RCC 7860 (cell line): ENCODE results near the gene ITGA11.
"Not testable (repeated sequence)": the region's sequence is repeated elsewhere in the genome, so short reads cannot be mapped to it uniquely, and the experiment has no call there.

Experiments
- DNase-seq: peaks from one replicate; pipeline ENCODE4 v3.0.0-alpha.2; 2015; ENCODE audit warnings: low spot score
- FAIRE-seq: peaks from 2 replicates; lab custom pipeline; 2012; peaks lifted over from hg19 to GRCh38; lab: Jason Lieb, UNC

ITGA11 gene

DNA sequence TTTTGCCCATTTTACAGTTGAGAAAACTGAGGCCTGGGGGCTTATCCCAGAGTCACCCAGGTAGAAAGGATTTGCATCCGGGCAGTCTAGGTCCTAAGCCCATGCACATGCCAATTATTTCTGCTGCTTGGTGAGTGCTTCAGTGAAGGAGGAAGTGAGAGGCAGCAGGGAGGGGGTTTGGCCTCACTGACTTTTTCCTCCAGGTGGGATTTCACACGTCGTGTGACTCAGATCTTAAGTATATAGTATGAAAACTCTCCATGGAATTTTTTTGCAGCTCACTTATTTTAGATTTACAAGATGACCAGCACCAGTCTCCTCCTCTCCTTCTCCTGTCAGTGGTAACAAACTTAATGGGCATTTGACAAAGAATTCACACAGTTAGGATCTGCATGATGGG, 4.6 kb downstream of the ITGA11 start:
- FAIRE-seq (no peak), DNase-seq (no peak)

GRCh38 chr15:68426116-68426515, 5.8 kb downstream of the ITGA11 start:
- FAIRE-seq (no peak), DNase-seq (no peak)

DNA sequence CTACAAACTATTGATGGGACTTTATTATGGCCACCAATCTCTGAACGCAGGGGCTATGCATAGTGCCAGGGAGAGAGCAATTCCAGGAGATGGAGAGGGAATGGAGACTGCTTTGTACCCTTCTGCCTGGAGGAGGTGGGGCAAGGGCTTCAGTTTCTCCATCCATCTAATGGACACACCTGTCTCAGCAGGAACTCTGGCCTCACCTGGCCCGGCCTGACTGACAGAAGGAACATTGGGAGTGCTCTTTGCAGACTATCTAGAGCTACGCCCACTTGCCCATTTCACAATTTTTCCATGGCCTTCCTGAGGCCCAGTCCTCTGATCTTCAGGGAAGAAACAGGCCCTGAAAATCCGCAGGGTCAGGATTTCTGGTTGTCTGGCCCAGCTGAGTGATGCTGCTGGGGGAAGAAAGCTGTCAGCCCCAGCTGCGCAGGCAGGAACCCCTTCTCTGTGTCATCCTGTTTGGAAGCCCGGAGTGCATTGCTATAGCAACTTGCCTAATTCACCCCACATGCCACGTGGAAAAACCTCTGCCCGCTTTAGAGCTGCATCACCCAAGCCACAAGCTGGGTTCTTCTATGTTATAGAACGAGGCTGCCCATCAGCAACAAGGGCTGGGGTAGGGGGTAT, 6.4 kb downstream of the ITGA11 start:
- FAIRE-seq: no peak
- no peak for DNase-seq

- DNase-seq (no peak), FAIRE-seq (no peak)
These were observed 7.1 kb downstream of the ITGA11 start for GRCh38 chr15:68424754-68425390.

GRCh38 chr15:68423359-68424296, 8.3 kb downstream of the ITGA11 start:
- DNase-seq (no peak), FAIRE-seq (no peak)

DNA sequence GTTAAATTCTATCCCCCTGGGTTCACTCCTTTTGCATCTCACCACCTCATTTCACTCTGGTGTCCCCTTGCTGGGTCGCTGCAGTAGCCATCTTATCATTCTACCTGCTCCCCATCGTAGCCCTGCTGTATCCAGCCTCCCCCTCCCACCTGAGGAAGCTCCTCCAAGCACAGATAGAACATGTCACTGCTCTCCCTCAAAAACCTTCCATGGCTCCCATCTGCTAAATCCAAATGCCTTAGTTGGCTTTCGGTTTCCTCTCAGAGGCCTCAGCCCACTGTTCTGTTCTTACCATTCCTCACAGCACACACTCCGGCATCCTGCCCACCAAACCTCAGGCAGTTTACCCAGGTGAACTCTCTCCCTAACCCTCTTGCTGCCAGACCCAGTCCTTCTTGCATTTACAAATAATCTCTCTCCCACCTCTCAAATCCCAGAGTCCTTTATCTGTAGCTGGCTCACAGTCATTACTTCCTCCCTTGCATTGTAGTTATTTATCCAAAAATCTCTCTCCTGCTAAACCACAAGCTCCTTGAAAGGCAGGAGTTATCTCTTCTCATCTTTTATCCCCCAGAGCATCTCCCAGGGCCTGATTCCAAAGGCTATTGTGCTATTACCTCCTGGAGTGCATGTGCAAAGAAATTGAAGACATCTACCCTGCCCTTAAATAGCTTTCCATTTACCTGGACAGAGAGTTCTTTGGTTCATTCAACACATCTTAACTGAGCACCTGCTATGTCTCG, 9.4 kb downstream of the ITGA11 start:
- FAIRE-seq: not testable (repeated sequence)

DNA sequence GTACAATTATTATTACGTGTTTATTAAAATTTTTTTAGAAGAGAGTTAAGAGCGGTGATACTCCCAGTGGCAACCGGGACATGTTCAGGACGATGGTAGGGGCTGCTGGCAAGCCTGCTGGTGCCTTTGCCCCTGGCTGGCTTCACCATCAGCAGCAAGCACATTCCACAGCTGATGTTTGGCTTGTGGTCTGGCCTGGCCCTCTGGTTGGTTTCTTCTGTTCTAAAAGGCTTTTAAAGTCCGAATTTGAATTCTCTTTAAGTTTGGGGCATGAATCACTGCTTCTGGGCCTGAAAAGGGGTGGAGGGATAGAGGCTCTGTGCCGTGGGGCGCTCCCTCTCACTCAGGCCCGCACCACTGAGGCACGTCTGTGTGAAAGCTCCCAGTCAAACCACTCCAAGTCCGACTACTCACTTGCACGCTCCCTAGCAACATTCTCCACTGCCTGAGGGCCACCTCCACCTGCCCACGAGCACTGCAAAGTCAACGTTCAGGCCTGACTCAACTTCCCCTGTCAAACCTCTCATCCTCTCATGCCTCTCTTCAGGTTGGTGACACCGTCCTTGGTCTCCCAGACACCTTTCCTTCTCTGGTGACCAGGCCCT, 10.1 kb downstream of the ITGA11 start:
- DNase-seq (no peak), FAIRE-seq (no peak)

More for the DNA sequence above, 9.4 kb downstream of the ITGA11 start:
- not testable (repeated sequence) for DNase-seq

- FAIRE-seq (no peak), DNase-seq (no peak)
These were observed 10.8 kb downstream of the ITGA11 start for GRCh38 chr15:68421115-68421551.

- no peak for FAIRE-seq
- no peak for DNase-seq
These were observed 11.7 kb downstream of the ITGA11 start for GRCh38 chr15:68420186-68420684.

DNA sequence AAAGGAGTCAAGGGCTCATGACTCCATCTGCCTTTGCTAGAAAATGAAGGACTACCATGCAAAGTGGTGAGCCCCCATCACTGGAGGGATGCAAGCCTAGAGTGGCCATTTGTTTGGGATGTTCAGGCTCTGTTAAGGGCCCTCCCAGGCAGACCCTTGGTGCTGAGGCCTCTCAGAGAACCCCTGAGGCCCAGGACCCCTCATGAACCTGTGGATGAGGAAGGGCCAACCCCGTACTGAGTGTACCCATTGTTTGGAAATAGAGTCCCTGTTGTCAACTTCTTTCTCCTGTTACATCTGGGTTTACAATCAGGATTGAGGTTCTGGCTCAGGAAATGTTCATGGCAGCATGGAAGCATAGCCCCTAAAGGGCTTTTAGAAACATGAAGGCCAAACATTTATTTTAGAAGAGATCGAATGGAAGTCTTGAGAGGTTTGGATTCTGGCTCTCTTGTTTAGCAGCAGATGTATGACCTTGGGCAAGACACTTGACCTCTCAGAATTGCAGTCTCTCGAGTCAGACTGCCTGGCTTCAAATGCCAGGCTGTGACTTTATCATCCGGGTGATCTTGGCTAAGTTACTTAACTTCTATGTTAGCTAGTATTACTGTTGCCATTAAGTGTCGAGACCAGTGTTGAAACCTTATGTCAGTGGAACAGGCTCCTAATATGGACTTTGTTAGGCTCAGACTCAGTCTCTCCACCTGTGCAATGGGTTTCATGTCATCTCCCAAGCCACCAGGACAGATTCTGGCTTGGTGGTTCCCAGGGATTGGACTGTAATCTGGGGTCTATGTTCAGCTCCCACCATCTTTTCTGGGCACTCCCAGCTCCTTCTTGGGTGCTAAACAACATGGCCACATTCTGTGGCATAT, 12.4 kb downstream of the ITGA11 start:
- DNase-seq: no peak
- FAIRE-seq: no peak

DNA sequence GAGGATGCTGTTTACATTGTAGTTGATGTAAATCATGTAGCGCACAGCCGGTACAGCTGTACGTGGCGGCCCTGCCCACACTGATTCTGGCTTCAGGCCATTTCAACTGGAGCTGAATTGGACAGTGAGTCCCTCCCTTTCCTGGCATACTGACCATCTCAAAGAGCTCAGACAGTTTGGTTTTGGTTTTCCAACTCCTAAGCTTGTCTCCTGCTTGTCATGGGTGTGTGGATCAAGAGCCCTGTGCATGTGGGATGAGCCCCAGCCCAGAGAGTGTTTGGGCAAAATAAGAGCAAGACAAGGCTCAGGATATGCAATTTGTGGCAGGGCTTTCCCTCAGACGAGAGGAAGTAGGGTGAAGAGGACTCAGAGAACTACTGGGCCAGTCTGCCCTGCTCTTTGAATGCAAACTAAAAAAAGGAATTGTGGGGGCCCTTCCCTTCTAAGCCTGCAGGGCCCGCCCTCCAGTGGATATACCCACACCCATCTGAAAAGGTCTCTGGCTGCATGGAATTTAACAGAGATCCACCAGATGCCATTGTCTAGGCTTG, 13.3 kb downstream of the ITGA11 start:
- FAIRE-seq: no peak

GRCh38 chr15:68417897-68418296, 14.1 kb downstream of the ITGA11 start:
- DNase-seq: no peak
- no peak for FAIRE-seq

More for the DNA sequence above, 13.3 kb downstream of the ITGA11 start:
- DNase-seq: no peak

GRCh38 chr15:68417051-68417450, 14.9 kb downstream of the ITGA11 start:
- FAIRE-seq (no peak), DNase-seq (no peak)

- DNase-seq (no peak), FAIRE-seq (no peak)
These were observed 15.8 kb downstream of the ITGA11 start for GRCh38 chr15:68416158-68416535.

DNA sequence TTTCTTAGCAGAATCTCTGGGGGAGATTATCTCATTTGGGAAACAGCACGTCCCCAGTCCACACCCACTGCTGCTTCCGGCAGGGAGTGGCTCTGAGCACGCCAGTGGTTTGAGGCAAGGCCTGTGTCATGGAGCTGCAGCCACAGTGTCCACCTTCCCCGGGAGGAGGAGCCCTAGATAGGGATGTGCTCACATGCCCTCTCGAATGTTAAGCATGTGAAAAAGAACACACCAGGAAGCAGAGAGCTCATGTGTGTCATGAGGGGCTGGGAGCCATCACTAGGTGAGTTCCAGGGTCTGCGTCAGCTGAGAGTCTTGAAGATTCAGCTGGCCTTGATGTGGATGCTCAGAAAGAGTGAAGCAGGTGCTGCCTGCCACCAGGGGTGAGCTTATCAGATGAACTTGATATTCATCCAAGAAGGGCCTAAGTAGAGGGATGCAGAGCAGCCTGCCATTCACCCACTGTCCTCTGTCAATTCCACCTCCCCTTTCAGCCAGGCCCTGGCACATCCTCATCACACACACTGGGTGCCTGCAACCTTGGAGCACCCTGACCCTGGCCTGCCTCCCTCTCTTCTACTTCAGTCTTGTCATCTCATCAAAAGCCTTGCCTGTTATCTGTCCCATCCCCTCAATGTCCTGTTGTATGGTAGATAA, 16.3 kb downstream of the ITGA11 start:
- no peak for FAIRE-seq
- no peak for DNase-seq

DNA sequence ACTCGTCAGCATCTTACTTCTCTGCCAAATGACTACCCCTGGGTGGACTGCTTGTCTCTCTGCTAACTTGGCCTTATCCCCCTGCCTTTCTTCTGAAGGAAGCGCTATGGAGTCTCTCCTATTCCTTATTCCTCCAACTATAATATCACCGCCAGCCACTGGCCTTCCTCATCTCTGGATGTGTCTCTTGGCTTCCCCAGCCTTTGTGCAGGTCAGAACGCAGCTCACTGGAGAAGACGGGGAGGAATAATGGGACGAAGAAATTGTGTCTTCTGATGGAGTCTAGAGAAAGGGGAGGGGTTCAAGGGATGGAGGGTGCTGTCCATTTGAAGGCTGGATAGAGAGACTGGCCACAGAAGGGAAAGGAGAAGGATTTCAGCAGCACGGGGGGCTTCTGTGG, 16.9 kb downstream of the ITGA11 start:
- DNase-seq: no peak

DNA sequence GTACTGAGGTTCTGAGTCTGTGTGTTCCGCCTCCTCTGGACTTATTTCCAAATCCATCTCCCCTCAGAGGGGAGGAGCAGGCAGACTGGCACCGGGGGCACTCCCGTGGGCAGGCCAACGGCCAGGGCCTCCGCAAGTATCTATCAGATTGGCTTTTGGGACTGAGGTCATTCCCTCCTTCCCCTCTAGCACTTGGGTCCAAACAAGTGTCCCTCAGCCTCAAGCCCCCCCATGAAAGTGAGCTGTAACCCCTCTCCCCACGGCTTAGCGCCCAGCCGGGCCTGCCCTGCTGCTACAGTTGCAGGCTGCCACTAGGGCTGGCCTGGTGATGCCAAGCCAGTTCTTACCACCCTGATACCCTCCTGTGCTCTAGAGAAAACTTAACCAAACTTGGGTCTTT, 17.4 kb downstream of the ITGA11 start:
- DNase-seq (no peak), FAIRE-seq (no peak)

More for the DNA sequence above, 16.9 kb downstream of the ITGA11 start:
- FAIRE-seq: no peak

GRCh38 chr15:68414206-68414555, 17.8 kb downstream of the ITGA11 start:
- DNase-seq (no peak), FAIRE-seq (no peak)
